ENCODE measurements around the gene CTCFL. TPM values are rescaled to one million over a fixed set of nuclear protein-coding genes. Genes with fewer than 3 reads are reported as not detected.

Gene CTCFL
- total and polyA plus RNA-seq, 2 donors (not counting 3 experiments of a cell fraction or from before 2014, with no cell fraction given): not detected

DNA sequence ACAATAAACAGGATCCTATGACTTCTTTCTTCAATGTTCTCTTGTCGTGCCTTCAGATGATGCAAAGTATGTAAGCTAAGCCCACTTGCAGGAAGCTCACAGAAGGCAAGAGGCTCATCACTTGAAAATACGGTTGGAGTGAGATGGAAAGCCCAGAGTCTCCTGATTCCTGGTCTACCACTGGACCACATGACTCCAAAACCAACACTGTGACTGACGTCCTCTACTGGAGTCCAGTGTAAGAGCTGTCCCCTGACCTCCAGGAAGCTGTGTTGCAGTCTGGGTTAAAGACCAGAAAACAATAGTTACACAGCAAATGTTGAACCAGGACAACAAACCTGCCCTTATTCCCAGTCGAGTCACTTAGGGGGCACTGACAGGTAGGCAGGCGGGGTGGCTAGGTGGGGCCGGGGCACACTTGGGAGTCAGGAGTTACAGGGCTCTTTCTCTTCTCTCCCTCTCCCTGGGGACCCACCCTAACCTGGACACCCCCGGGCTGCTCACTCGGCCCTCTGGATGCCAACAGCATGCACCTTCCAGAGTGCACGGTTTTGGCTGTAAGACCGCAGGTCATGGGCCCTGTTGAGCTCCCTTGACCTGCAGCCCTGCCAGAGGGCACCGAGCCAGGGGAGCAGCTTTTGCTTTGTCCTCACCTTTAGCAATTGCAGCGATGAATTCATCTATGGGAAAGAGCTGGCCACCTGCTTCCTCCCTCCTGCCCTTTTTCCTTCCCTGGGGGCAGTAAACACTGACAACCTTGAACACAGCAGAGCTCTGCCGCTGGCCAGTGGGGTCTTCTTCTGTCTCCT is 43.4 kb upstream of the CTCFL start:
- FAIRE-seq (no peak), DNase-seq (ENCODE audit: low read depth, low spot score) (no peak)
- no peak overlapping the region for H2AFZ ChIP-seq (ENCODE audit: low read depth, low read length)
- intact Hi-C loops (cut with micrococcal nuclease) (no loop called here), dilution Hi-C loops (cut with MboI; ENCODE audit: extremely low pct_ligation_motif_present, low sequenced_read_pairs) (no loop called here)
- no peaks in the 10 kb centered on the region for H4K20me1 ChIP-seq (replicated peaks; ENCODE audit: control insufficient read depth, extremely low read depth, insufficient read depth, low read length)
- ChIA-PET POLR2A (no interaction called here), CTCF (interaction anchor here (1.4 to 1.8 kb wide), 3 partner anchors 14 to 33 kb away, joined by 3 to 5 read pairs (median 3); no protein-coding TSS in a partner anchor)
- no peaks in the 10 kb centered on the region for H3K36me3 ChIP-seq (ENCODE audit: control insufficient read depth in 2 of 2, extremely low read depth in 1 of 2, insufficient read depth in 2 of 2, low read length in 2 of 2)
- H3K79me2 ChIP-seq (ENCODE audit: control insufficient read depth, insufficient read depth, low read length): no peaks in the 10 kb centered on the region
- H3K27ac ChIP-seq (ENCODE audit: insufficient read depth, low read depth, low read length): no peak overlapping the region
- no peak overlapping the region for H3K9ac ChIP-seq (replicated peaks; ENCODE audit: extremely low read depth, insufficient read depth, low read length)
- no peaks in the 10 kb centered on the region for H3K4me1 ChIP-seq (ENCODE audit: control insufficient read depth, extremely low read depth, insufficient read depth, low read length)
- no TSS peak for BruUV-seq (replicated peaks)
- H3K9me3 ChIP-seq (replicated peaks; ENCODE audit: control insufficient read depth, insufficient read depth, low read length): no peaks in the 10 kb centered on the region
- H3K9me1 ChIP-seq (replicated peaks; ENCODE audit: control insufficient read depth, extremely low read depth, insufficient read depth, low read length): no peaks in the 10 kb centered on the region
- no peak overlapping the region for H3K4me3 ChIP-seq (replicated peaks in 1 of 3; ENCODE audit: insufficient read depth in 1 of 3, low read depth in 1 of 3, low read length in 3 of 3)
- TF ChIP-seq EZH2 (IDR thresholded peaks at IDR 0.05; ENCODE audit: borderline replicate concordance, low read depth, low read length, severe bottlenecking) (no peak), POLR2AphosphoS5 (IDR thresholded peaks at IDR 0.05; ENCODE audit: insufficient read depth, low read depth, low read length) (no peak), POLR2A (IDR thresholded peaks at IDR 0.05; ENCODE audit: low read depth, low read length) (no peak)
- no peaks in the 10 kb centered on the region for H3K27me3 ChIP-seq (ENCODE audit: control insufficient read depth in 2 of 2, insufficient read depth in 2 of 2, low read length in 2 of 2)
- H3K4me2 ChIP-seq (ENCODE audit: insufficient read depth, low read length): no peak overlapping the region

DNA sequence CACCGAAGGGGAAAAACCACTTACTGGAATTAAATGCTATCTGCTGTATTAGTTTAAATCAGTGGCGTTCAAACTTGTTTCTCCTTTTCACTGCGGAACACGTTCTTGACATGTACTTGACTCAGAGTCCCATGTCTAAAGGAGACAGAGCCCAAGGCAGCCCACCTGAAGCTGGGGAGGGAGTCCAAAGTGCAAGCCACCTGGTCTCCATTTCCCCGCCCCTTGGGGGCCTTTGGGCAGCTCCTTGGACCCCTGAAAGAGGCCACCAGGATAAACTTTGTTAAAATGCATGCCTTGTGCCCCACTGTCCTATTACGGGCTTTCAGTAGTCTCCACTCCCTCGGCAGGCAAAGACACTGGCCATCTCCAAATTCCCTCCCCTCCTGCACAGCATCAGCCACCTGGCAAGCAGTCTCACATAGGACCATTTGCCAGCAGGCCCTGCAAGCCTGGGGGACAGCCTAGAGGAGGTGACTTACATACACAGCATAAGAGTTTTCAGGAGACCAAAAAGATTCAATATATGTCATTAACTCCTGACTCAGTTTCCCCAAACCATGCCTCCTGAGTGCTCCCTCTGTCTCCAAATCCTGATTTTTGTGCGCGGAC is 42.6 kb upstream of the CTCFL start:
- Histone ChIP-seq H3K9ac (replicated peaks; ENCODE audit: extremely low read depth, insufficient read depth, low read length) (no peak overlapping the region), H3K4me2 (ENCODE audit: insufficient read depth, low read length) (no peak overlapping the region), H3K27ac (ENCODE audit: insufficient read depth, low read depth, low read length) (no peak overlapping the region), H3K4me3 (replicated peaks in 1 of 3; ENCODE audit: insufficient read depth in 1 of 3, low read depth in 1 of 3, low read length in 3 of 3) (no peak overlapping the region), H3K9me3 (replicated peaks; ENCODE audit: control insufficient read depth, insufficient read depth, low read length) (no peaks in the 10 kb centered on the region), H3K79me2 (ENCODE audit: control insufficient read depth, insufficient read depth, low read length) (no peaks in the 10 kb centered on the region), H4K20me1 (replicated peaks; ENCODE audit: control insufficient read depth, extremely low read depth, insufficient read depth, low read length) (no peaks in the 10 kb centered on the region), H3K27me3 (ENCODE audit: control insufficient read depth in 2 of 2, insufficient read depth in 2 of 2, low read length in 2 of 2) (no peaks in the 10 kb centered on the region), H3K36me3 (ENCODE audit: control insufficient read depth in 2 of 2, extremely low read depth in 1 of 2, insufficient read depth in 2 of 2, low read length in 2 of 2) (no peaks in the 10 kb centered on the region), H2AFZ (ENCODE audit: low read depth, low read length) (no peak overlapping the region), H3K9me1 (replicated peaks; ENCODE audit: control insufficient read depth, extremely low read depth, insufficient read depth, low read length) (no peaks in the 10 kb centered on the region), H3K4me1 (ENCODE audit: control insufficient read depth, extremely low read depth, insufficient read depth, low read length) (no peaks in the 10 kb centered on the region)
- ChIA-PET POLR2A (no interaction called here), CTCF (no interaction called here)
- dilution Hi-C loops (cut with MboI; ENCODE audit: extremely low pct_ligation_motif_present, low sequenced_read_pairs): no loop called here
- TF ChIP-seq JUN (IDR thresholded peaks at IDR 0.05; ENCODE audit: borderline replicate concordance, insufficient read depth, insufficient read length, low read depth) (no peak), EZH2 (IDR thresholded peaks at IDR 0.05; ENCODE audit: borderline replicate concordance, low read depth, low read length, severe bottlenecking) (no peak), POLR2A (IDR thresholded peaks at IDR 0.05; ENCODE audit: low read depth, low read length) (no peak), FOS (IDR thresholded peaks at IDR 0.05; ENCODE audit: borderline replicate concordance, insufficient read depth, low read length) (no peak), POLR2AphosphoS5 (IDR thresholded peaks at IDR 0.05; ENCODE audit: insufficient read depth, low read depth, low read length) (no peak), MYC (IDR thresholded peaks at IDR 0.05; ENCODE audit: low read depth, low read length) (no peak), GATA2 (IDR thresholded peaks at IDR 0.05; ENCODE audit: insufficient read depth, insufficient read length, low read depth, low read length) (no peak)
- TF ChIP-seq, protein P1, sequence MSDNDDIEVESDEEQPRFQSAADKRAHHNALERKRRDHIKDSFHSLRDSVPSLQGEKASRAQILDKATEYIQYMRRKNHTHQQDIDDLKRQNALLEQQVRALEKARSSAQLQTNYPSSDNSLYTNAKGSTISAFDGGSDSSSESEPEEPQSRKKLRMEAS (IDR thresholded peaks at IDR 0.05; ENCODE audit: insufficient read depth, insufficient read length): no peak
- TF ChIP-seq, protein P2, sequence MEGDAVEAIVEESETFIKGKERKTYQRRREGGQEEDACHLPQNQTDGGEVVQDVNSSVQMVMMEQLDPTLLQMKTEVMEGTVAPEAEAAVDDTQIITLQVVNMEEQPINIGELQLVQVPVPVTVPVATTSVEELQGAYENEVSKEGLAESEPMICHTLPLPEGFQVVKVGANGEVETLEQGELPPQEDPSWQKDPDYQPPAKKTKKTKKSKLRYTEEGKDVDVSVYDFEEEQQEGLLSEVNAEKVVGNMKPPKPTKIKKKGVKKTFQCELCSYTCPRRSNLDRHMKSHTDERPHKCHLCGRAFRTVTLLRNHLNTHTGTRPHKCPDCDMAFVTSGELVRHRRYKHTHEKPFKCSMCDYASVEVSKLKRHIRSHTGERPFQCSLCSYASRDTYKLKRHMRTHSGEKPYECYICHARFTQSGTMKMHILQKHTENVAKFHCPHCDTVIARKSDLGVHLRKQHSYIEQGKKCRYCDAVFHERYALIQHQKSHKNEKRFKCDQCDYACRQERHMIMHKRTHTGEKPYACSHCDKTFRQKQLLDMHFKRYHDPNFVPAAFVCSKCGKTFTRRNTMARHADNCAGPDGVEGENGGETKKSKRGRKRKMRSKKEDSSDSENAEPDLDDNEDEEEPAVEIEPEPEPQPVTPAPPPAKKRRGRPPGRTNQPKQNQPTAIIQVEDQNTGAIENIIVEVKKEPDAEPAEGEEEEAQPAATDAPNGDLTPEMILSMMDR (IDR thresholded peaks at IDR 0.05; ENCODE audit: extremely low read depth in 1 of 2, insufficient read depth in 1 of 2, low read depth in 1 of 2, low read length in 2 of 2): no peak
- intact Hi-C loops (cut with micrococcal nuclease): no loop called here
- FAIRE-seq (no peak), DNase-seq (ENCODE audit: low read depth, low spot score) (no peak)
- no TSS peak for BruUV-seq (replicated peaks)

All from endothelial cell of umbilical vein (primary cell).